Measurements from ENCODE around the gene SYCP3. TPM values are rescaled to one million over a fixed set of nuclear protein-coding genes. Genes with fewer than 3 reads are reported as not detected.

The SYCP3 gene
- under 1 TPM in 1 of 3 donors, not detected in 2; 0.18 TPM for polyA plus RNA-seq

DNA sequence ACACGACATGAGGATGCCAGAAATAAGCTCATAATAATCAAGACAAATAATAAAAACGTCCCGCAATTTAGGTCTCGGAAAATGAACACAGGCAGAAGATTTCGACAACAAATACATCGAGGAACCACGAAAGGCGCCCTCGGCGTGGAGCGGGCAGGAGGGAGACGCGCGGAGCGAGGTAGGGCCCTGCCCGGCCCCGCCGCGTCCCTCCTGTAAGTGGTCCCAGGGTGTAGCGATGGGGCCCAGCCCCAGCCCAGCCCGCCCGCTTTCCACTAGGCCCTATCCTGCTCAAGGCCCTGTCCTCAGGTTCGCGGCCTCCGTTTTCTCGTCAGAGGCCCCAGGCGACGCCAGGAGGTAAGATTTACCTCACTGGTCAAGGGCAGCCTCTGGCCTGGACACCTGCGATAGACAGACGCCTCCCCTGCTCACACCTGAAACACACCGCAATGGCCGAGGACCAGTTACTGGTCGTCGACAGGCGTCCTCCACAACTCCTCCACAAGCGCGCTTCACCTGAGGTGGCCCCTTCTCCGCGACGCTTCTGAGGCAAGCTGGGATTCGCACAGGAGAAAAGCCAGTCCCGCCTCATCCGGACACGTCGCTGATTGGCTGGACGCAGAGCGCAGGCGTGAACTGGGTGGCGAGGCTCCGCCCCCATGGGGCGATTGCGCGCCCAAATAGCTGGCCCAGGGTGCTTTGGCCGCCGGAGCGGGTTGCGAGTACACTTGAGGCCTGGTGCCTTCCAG lies at the start of gene SYCP3:
Gene SYCP3 (minus strand): TSS at position 543 of the 746 bp plus-strand sequence. CDS start 1,527 bp downstream, outside the sequence.
- Mint-ChIP-seq H3K9me3 (no peaks in the 10 kb centered on the region), H3K4me3 (no peak within 1 kb of the TSS), H3K27ac (peak within 1 kb of the TSS in 1 of 6 donors; percentile 54), H3K27me3 (ENCODE audit: low read depth in 3 of 3) (peaks cover 0 to 2% (median 2%) of the 10 kb centered on the region in 3 donors), H3K36me3 (peaks cover 4 to 13% (median 6%) of the 10 kb centered on the region in 3 donors), H3K4me1 (peaks cover 15 to 17% of the 10 kb centered on the region in 2 donors)
- no peak for DNase-seq

DNA sequence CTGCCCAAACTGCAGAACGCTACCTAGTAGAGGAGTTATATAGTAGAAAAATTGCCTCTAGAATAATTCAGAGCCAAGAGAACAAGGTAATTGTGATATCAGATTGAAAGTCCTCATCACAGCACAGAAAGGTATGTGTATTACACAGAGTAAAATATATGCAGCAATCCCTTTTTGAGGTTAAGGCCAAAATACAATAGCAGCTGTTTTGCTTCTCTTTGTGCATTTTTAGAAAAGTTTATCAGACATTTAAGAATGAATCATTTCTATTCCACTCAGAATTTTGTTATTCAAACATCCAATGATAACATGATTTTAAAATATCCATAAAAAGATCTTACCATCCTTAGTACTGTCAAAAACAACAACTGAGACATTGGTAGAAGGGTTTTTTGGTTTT lies 46.4 kb upstream of the SYCP3 start:
- H3K36me3 Mint-ChIP-seq, result peaks cover 23 to 41% (median 40%) of the 10 kb centered on the region in 3 donors
- H3K27me3 Mint-ChIP-seq (ENCODE audit: low read depth in 3 of 3), result peaks cover 0 to 3% (median 2%) of the 10 kb centered on the region in 3 donors
- no peak overlapping the region for H3K4me3 Mint-ChIP-seq
- H3K4me1 Mint-ChIP-seq, result peaks cover 58 to 81% of the 10 kb centered on the region in 2 donors
- peak overlapping the region in 4 of 6 donors; percentile 1 to 87 (median 59) for H3K27ac Mint-ChIP-seq
- H3K9me3 Mint-ChIP-seq, result no peaks in the 10 kb centered on the region
- no peak for DNase-seq

- Mint-ChIP-seq H3K36me3 (peaks cover 34 to 40% (median 36%) of the 10 kb centered on the region in 3 donors), H3K27ac (peak overlapping the region; percentile 54 to 87 (median 78)), H3K4me3 (peak overlapping the region in 1 of 5 donors; percentile 4), H3K4me1 (peaks cover 48 to 77% of the 10 kb centered on the region in 2 donors), H3K9me3 (no peaks in the 10 kb centered on the region), H3K27me3 (ENCODE audit: low read depth in 3 of 3) (peaks cover 0 to 3% (median 2%) of the 10 kb centered on the region in 3 donors)
- DNase-seq, result no peak
Measured at GRCh38 chr12:101784376-101784775, 45.1 kb upstream of the SYCP3 start.

DNA sequence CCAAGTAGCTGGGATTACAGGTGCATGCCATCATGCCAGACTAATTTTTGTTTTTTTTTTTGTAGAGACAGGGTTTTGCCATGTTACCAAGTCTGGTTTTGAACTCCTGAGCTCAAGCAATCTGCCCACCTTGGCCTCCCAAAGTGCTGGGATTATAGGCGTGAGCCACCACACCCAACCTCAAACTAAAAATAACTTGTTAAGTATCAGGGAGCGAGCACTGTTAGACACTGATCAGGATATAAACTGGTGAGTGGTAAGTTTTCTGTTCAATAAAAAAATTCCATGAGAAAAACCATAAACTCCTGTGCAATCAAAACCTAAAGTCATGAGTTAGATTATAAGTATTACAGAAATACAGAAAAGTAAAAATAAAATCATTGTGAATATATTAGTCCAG lies 44.6 kb upstream of the SYCP3 start:
- Mint-ChIP-seq H3K36me3 (peaks cover 31 to 40% (median 38%) of the 10 kb centered on the region in 3 donors), H3K4me3 (peak overlapping the region in 3 of 5 donors; percentile 4 to 21 (median 4)), H3K9me3 (no peaks in the 10 kb centered on the region), H3K27me3 (ENCODE audit: low read depth in 3 of 3) (peaks cover 0 to 3% (median 2%) of the 10 kb centered on the region in 3 donors), H3K4me1 (peaks cover 42 to 72% of the 10 kb centered on the region in 2 donors), H3K27ac (peak overlapping the region; percentile 54 to 87 (median 72))
- no peak for DNase-seq

- Mint-ChIP-seq H3K27me3 (ENCODE audit: low read depth in 3 of 3) (peaks cover 0 to 3% (median 2%) of the 10 kb centered on the region in 3 donors), H3K27ac (peak overlapping the region; percentile 56 to 90 (median 88))
Measured at GRCh38 chr12:101783150-101783549, 43.9 kb upstream of the SYCP3 start.

GRCh38 chr12:101782273-101782731 lies 43.0 kb upstream of the SYCP3 start:
- DNase-seq, result no peak
- peak overlapping the region; percentile 61 to 90 (median 88) for H3K27ac Mint-ChIP-seq
- H3K4me3 Mint-ChIP-seq, result peak overlapping the region in 1 of 5 donors; percentile 44
- no peaks in the 10 kb centered on the region for H3K9me3 Mint-ChIP-seq
- peaks cover 42 to 82% of the 10 kb centered on the region in 2 donors for H3K4me1 Mint-ChIP-seq
- peaks cover 0 to 3% (median 2%) of the 10 kb centered on the region in 3 donors for H3K27me3 Mint-ChIP-seq (ENCODE audit: low read depth in 3 of 3)
- peaks cover 31 to 49% (median 40%) of the 10 kb centered on the region in 3 donors for H3K36me3 Mint-ChIP-seq

More at GRCh38 chr12:101783150-101783549, 43.9 kb upstream of the SYCP3 start:
- no peak for DNase-seq
- no peaks in the 10 kb centered on the region for H3K9me3 Mint-ChIP-seq
- peaks cover 42 to 73% of the 10 kb centered on the region in 2 donors for H3K4me1 Mint-ChIP-seq
- H3K36me3 Mint-ChIP-seq, result peaks cover 31 to 44% (median 38%) of the 10 kb centered on the region in 3 donors
- H3K4me3 Mint-ChIP-seq, result peak overlapping the region in 2 of 5 donors; percentile 33 to 44

DNA sequence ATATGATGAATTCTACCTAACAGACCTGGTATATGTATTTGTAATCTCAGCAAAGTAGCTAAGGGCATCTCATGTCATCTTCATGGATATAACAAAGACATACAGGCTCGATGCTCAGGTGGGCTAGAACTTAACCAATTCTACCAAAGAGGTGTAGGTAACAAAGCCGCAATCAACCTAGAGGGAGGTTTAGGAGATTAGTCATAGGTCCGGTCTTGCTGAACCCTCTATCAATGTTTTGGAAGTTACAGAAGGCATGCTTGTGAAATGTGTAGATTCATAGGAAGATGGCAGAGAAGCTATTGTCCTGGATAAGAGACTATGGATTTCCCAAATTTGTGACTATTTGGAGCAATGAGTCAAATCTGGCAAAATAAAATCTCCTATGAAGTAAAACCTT lies 42.6 kb upstream of the SYCP3 start:
- H3K27ac Mint-ChIP-seq, result peak overlapping the region; percentile 37 to 90 (median 69)
- DNase-seq, result no peak
- H3K4me3 Mint-ChIP-seq, result peak overlapping the region in 1 of 5 donors; percentile 15
- H3K4me1 Mint-ChIP-seq, result peaks cover 39 to 82% of the 10 kb centered on the region in 2 donors
- peaks cover 0 to 3% (median 2%) of the 10 kb centered on the region in 3 donors for H3K27me3 Mint-ChIP-seq (ENCODE audit: low read depth in 3 of 3)
- no peaks in the 10 kb centered on the region for H3K9me3 Mint-ChIP-seq
- peaks cover 27 to 49% (median 41%) of the 10 kb centered on the region in 3 donors for H3K36me3 Mint-ChIP-seq

GRCh38 chr12:101780599-101780998 lies 41.3 kb upstream of the SYCP3 start:
- Mint-ChIP-seq H3K4me1 (peaks cover 41 to 80% of the 10 kb centered on the region in 2 donors), H3K36me3 (peaks cover 25 to 51% (median 40%) of the 10 kb centered on the region in 3 donors), H3K9me3 (no peaks in the 10 kb centered on the region), H3K27me3 (ENCODE audit: low read depth in 3 of 3) (peaks cover 0 to 3% (median 2%) of the 10 kb centered on the region in 3 donors), H3K4me3 (no peak overlapping the region), H3K27ac (peak overlapping the region; percentile 32 to 90 (median 68))
- no peak for DNase-seq

DNA sequence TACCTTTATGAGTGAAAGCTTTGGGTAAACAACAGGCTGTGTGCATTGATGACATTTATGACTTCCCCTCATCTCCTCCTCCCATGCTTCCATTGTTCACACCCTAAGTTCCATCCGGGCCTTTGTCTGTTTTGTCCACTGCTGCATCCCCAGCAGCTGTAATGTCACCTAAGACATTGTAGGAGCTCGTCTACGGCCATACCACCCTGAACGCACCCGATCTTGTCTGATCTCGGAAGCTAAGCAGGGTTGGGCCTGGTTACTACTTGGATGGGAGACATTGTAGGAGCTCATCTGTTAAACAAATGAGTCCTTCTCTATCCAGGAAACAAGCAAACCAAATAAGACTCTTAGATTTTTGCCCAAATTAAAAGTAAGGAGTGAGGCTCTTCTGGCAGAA lies 40.4 kb upstream of the SYCP3 start:
- H3K27ac Mint-ChIP-seq, result peak overlapping the region; percentile 36 to 83 (median 54)
- H3K9me3 Mint-ChIP-seq, result no peaks in the 10 kb centered on the region
- no peak overlapping the region for H3K4me3 Mint-ChIP-seq
- H3K4me1 Mint-ChIP-seq, result peaks cover 38 to 78% of the 10 kb centered on the region in 2 donors
- peaks cover 23 to 49% (median 37%) of the 10 kb centered on the region in 3 donors for H3K36me3 Mint-ChIP-seq
- no peak for DNase-seq
- H3K27me3 Mint-ChIP-seq (ENCODE audit: low read depth in 3 of 3), result peaks cover 0 to 3% (median 2%) of the 10 kb centered on the region in 3 donors

- no peak overlapping the region for H3K4me3 Mint-ChIP-seq
- no peak for DNase-seq
- H3K9me3 Mint-ChIP-seq, result no peaks in the 10 kb centered on the region
- peaks cover 34 to 78% of the 10 kb centered on the region in 2 donors for H3K4me1 Mint-ChIP-seq
- peak overlapping the region in 4 of 6 donors; percentile 59 to 83 (median 64) for H3K27ac Mint-ChIP-seq
- H3K27me3 Mint-ChIP-seq (ENCODE audit: low read depth in 3 of 3), result peaks cover 0 to 3% (median 2%) of the 10 kb centered on the region in 3 donors
- H3K36me3 Mint-ChIP-seq, result peaks cover 19 to 45% (median 33%) of the 10 kb centered on the region in 3 donors
Measured at GRCh38 chr12:101779200-101779599, 39.9 kb upstream of the SYCP3 start.

GRCh38 chr12:101777978-101778377 lies 38.7 kb upstream of the SYCP3 start:
- no peaks in the 10 kb centered on the region for H3K9me3 Mint-ChIP-seq
- DNase-seq, result no peak
- H3K4me3 Mint-ChIP-seq, result no peak overlapping the region
- peak overlapping the region in 4 of 6 donors; percentile 8 to 85 (median 48) for H3K27ac Mint-ChIP-seq
- H3K4me1 Mint-ChIP-seq, result peaks cover 31 to 78% of the 10 kb centered on the region in 2 donors
- H3K27me3 Mint-ChIP-seq (ENCODE audit: low read depth in 3 of 3), result peaks cover 0 to 3% (median 2%) of the 10 kb centered on the region in 3 donors
- peaks cover 12 to 43% (median 29%) of the 10 kb centered on the region in 3 donors for H3K36me3 Mint-ChIP-seq

DNA sequence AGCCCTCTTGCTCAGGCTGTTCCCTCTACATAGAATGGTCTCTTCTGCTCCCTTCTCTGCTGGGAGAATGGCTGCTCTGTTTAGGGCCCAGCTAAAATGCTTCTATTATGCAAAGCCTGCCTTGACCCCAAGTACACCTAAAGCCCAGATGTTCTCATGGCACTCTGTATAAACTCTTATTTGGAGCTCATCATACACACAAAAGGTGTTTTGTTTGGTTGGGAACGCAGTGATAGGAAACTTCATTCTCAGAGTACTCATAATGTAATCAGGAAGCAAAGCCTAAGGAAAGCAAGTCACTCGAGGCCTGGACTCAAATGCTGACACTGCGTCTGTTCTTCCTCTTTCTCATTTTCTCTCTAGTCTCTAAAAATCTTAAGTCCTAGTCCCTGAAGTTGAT lies 38.2 kb upstream of the SYCP3 start:
- Mint-ChIP-seq H3K4me1 (peaks cover 27 to 73% of the 10 kb centered on the region in 2 donors), H3K4me3 (no peak overlapping the region), H3K9me3 (no peaks in the 10 kb centered on the region), H3K27ac (peak overlapping the region; percentile 42 to 86 (median 74)), H3K27me3 (ENCODE audit: low read depth in 3 of 3) (peaks cover 0 to 2% (median 0%) of the 10 kb centered on the region in 3 donors), H3K36me3 (peaks cover 7 to 42% (median 24%) of the 10 kb centered on the region in 3 donors)
- DNase-seq, result no peak

DNA sequence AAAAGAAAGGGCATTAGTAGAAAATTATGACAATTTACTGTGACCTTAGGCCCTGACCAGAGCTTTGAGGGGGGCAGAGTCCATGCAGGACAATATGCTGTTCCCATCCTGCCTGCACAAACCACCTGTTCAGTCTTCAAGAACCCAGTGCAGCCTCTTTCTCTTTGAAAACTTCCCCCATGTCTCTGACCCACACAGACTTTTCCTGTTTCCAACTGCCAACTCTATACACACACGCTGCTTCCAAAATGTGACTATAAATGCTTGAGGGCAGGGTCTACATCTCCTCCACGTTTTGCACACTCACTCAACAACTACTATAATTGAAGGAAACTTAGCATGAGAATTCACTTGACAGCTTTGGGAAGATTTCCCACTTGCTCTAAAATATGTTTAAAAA lies 36.6 kb upstream of the SYCP3 start:
- Mint-ChIP-seq H3K9me3 (no peaks in the 10 kb centered on the region), H3K27me3 (ENCODE audit: low read depth in 3 of 3) (peaks cover 0 to 1% (median 0%) of the 10 kb centered on the region in 3 donors), H3K4me3 (no peak overlapping the region), H3K36me3 (peaks cover 3 to 48% (median 31%) of the 10 kb centered on the region in 3 donors), H3K27ac (peak overlapping the region; percentile 4 to 70 (median 49)), H3K4me1 (peaks cover 18 to 64% of the 10 kb centered on the region in 2 donors)
- DNase-seq, result no peak
